ENCODE data around the gene VWA5B2.
A peak's percentile ranks its signal among the peaks of the same experiment; 100 is the strongest.
"Not testable (repeated sequence)": the region's sequence is repeated elsewhere in the genome, so short reads cannot be mapped to it uniquely, and the experiment has no call there.

The VWA5B2 gene

GRCh38 chr3:184261270-184261853 is 32.0 kb downstream of the VWA5B2 start, which contains the start of gene CAMK2N2:
Gene CAMK2N2 (minus strand): TSS chr3:184261553. CDS start chr3:184261285, 268 bp downstream.
- Histone ChIP-seq H3K27me3 (replicated peaks; ENCODE audit: control insufficient read depth, insufficient read depth, low read length) (peaks cover 6% of the 10 kb centered on the region), H3K36me3 (ENCODE audit: control insufficient read depth, insufficient read depth, low read length, severe bottlenecking) (no peaks in the 10 kb centered on the region), H3K4me3 (ENCODE audit: low read length) (peak within 1 kb of the TSS; percentile 74), H3K4me1 (ENCODE audit: control insufficient read depth, insufficient read depth, low read length) (peaks cover 10% of the 10 kb centered on the region), H3K9ac (ENCODE audit: low read length) (no peak within 1 kb of the TSS), H3K9me3 (ENCODE audit: control insufficient read depth, low read length) (no peaks in the 10 kb centered on the region)
- peak; percentile 72 for DNase-seq (ENCODE audit: low read depth)

DNA sequence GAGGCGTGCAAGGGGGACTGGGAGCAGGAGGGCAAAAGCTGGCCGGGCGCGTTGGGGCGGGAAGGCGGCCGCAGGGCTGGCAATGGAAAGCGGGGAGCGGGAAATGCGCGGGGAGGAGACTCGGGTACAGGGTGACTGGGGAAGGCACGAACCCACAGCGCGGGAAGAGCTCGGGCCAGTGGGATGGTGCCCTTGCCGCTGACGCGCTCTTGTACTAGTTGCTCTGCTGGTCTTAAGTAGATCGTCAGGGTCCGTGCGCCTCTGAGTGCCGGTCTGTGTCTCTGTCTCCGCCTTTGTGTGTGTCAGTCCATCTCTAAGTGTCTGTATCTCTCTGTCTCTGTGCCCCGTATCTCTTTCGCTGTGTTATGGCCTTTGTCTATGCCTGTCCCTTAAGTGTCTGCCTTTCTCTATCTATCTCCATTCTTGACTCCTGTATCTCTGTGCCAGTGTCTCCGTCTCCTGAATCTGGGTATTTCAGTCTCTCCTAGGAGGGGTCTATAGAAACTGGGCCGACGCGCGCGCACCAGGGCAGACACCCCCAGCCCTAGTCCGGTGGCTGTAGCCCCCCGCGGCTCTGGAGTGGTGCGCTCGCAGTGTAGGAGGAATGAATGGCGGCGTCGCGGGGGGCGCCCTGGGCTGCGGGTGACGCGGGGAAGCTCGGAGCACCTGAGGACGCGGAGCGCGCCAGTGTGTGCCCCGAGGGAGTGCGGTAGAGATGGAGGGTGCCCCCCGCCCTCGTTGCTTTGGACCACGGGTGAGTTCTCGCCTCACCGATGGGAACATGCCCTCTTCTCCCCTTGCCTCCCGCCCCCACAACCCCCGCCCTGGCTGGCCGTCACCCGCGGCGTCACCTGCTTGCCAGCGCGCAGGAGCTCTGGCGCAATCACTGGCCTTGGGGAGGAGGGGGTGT is 32.7 kb downstream of the VWA5B2 start:
- no peaks in the 10 kb centered on the region for H3K36me3 ChIP-seq (ENCODE audit: control insufficient read depth, insufficient read depth, low read length, severe bottlenecking)
- DNase-seq (ENCODE audit: low read depth): peak; percentile 44
- H3K4me3 ChIP-seq (ENCODE audit: low read length): peak overlapping the region; percentile 74
- H3K27me3 ChIP-seq (replicated peaks; ENCODE audit: control insufficient read depth, insufficient read depth, low read length): peaks cover 6% of the 10 kb centered on the region
- no peaks in the 10 kb centered on the region for H3K9me3 ChIP-seq (ENCODE audit: control insufficient read depth, low read length)
- peaks cover 10% of the 10 kb centered on the region for H3K4me1 ChIP-seq (ENCODE audit: control insufficient read depth, insufficient read depth, low read length)
- H3K9ac ChIP-seq (ENCODE audit: low read length): no peak overlapping the region

DNA sequence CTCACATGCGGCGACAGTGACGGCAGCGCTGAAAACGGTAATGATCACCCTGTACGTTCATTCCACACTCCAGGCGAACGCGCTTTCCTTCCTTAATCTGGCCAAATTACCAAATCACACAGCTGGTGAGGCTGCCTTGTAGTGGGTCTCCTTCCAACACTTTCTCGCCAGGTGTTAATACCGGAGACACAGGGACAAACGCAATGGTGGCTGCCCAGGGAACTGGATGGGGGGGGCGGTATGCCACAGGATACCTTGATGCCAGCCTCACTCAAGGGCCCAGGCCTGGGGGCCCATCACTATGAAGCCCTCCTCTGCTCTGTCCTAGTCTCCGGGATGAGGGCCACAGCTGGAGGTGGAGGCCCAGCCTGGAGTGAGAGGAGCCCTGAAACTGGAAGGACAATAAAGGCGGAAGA is 33.4 kb downstream of the VWA5B2 start:
- peaks cover 6% of the 10 kb centered on the region for H3K27me3 ChIP-seq (replicated peaks; ENCODE audit: control insufficient read depth, insufficient read depth, low read length)
- H3K36me3 ChIP-seq (ENCODE audit: control insufficient read depth, insufficient read depth, low read length, severe bottlenecking): no peaks in the 10 kb centered on the region
- no peaks in the 10 kb centered on the region for H3K9me3 ChIP-seq (ENCODE audit: control insufficient read depth, low read length)
- no peak overlapping the region for H3K9ac ChIP-seq (ENCODE audit: low read length)
- DNase-seq (ENCODE audit: low read depth): no peak
- H3K4me1 ChIP-seq (ENCODE audit: control insufficient read depth, insufficient read depth, low read length): peaks cover 10% of the 10 kb centered on the region
- H3K4me3 ChIP-seq (ENCODE audit: low read length): no peak overlapping the region

DNA sequence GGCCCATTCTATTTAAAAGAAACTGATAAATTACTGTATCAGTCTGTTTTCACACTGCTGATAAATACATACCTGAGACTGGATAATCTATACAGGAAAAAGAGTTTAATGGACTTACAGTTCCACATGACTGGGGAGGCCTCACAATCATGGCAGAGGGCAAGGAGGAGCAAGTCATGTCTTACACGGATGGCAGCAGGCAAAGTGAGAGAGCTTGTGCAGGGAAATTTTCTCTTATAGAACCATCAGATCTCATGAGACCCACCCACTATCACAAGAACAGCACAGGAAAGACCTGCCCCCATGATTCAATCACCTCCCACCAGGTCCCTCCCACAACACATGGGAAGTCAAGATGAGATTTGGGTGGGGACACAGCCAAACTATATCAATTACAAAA is 37.9 kb downstream of the VWA5B2 start:
- H3K36me3 ChIP-seq (ENCODE audit: control insufficient read depth, insufficient read depth, low read length, severe bottlenecking); H3K4me1 ChIP-seq (ENCODE audit: control insufficient read depth, insufficient read depth, low read length): not testable (repeated sequence)
- peaks cover 16% of the 10 kb centered on the region for H3K27me3 ChIP-seq (replicated peaks; ENCODE audit: control insufficient read depth, insufficient read depth, low read length)

DNA sequence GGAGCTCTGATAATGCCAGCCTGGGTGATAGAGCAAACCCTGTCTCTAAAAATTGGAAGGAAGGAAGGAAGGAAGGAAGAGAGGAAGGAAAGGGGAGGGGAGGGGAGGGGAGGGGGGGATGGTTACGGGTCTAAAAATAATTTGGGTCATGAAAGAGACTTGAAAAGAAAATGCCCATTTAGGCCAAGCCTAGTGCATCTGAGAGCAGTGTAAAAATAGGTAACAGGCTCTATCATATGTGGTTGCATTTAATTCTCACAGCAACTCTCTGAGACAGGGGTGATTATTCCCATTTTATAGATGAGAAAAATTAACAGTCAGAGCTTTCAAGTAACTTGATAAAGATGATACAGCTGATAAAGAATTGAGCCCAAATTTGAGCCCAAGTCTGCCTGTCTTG is 42.9 kb downstream of the VWA5B2 start:
- Histone ChIP-seq H3K4me1 (ENCODE audit: control insufficient read depth, insufficient read depth, low read length) (no peaks in the 10 kb centered on the region), H3K36me3 (ENCODE audit: control insufficient read depth, insufficient read depth, low read length, severe bottlenecking) (no peaks in the 10 kb centered on the region), H3K27me3 (replicated peaks; ENCODE audit: control insufficient read depth, insufficient read depth, low read length) (peaks cover 46% of the 10 kb centered on the region), H3K9ac (ENCODE audit: low read length) (no peak overlapping the region), H3K4me3 (ENCODE audit: low read length) (no peak overlapping the region), H3K9me3 (ENCODE audit: control insufficient read depth, low read length) (peaks cover 3% of the 10 kb centered on the region)
- no peak for DNase-seq (ENCODE audit: low read depth)

More for the DNA sequence above, 37.9 kb downstream of the VWA5B2 start:
- not testable (repeated sequence) for H3K9me3 ChIP-seq (ENCODE audit: control insufficient read depth, low read length); DNase-seq (ENCODE audit: low read depth); H3K9ac ChIP-seq (ENCODE audit: low read length); H3K4me3 ChIP-seq (ENCODE audit: low read length)

DNA sequence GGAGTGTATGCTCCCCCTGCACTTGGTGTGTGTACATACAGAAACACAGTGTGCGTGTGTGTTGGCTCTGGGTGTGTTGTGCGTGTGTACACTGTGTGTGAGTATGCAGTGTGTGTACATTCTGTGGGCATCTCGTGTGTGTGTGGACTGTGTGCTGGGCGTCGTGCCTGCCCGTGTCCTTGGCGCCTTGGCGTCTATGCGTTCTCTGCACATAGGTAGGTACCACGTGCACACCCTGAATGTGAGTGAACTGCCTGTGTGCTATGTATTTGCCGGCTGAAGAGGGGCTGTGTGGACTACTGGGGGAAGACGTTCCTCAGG is 46.0 kb downstream of the VWA5B2 start:
- H3K9me3 ChIP-seq (ENCODE audit: control insufficient read depth, low read length): peaks cover 3% of the 10 kb centered on the region
- H3K27me3 ChIP-seq (replicated peaks; ENCODE audit: control insufficient read depth, insufficient read depth, low read length): peaks cover 55% of the 10 kb centered on the region
- H3K4me1 ChIP-seq (ENCODE audit: control insufficient read depth, insufficient read depth, low read length): no peaks in the 10 kb centered on the region
- no peak overlapping the region for H3K4me3 ChIP-seq (ENCODE audit: low read length)
- H3K9ac ChIP-seq (ENCODE audit: low read length): no peak overlapping the region
- no peak for DNase-seq (ENCODE audit: low read depth)
- H3K36me3 ChIP-seq (ENCODE audit: control insufficient read depth, insufficient read depth, low read length, severe bottlenecking): no peaks in the 10 kb centered on the region

GRCh38 chr3:184275961-184276910 is 46.9 kb downstream of the VWA5B2 start, which contains the start of gene ECE2:
Gene ECE2 (plus strand): TSS chr3:184276022. CDS start chr3:184276154, 132 bp downstream.
- Histone ChIP-seq H3K4me1 (ENCODE audit: control insufficient read depth, insufficient read depth, low read length) (no peaks in the 10 kb centered on the region), H3K9ac (ENCODE audit: low read length) (no peak within 1 kb of the TSS), H3K36me3 (ENCODE audit: control insufficient read depth, insufficient read depth, low read length, severe bottlenecking) (no peaks in the 10 kb centered on the region), H3K27me3 (replicated peaks; ENCODE audit: control insufficient read depth, insufficient read depth, low read length) (peaks cover 49% of the 10 kb centered on the region), H3K9me3 (ENCODE audit: control insufficient read depth, low read length) (peaks cover 3% of the 10 kb centered on the region), H3K4me3 (ENCODE audit: low read length) (no peak within 1 kb of the TSS)
- peak; percentile 59 for DNase-seq (ENCODE audit: low read depth)

DNA sequence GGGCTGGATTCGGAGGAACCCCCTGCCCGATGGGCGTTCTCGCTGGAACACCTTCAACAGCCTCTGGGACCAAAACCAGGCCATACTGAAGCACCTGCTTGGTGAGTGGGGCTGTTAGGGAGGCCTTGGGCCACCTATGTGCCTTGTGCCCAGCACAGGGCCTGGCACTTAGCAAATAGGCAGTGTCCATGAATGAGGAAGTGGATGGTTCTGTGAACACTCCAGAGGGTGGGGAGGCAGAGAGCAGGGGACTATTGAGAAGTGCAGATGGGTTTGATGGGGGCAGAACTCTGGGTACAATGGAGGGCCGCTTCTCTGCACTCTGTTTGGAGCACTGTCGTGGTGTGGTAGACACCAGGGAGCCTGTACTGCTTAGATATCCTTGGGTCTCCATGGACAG is 48.0 kb downstream of the VWA5B2 start:
- Histone ChIP-seq H3K27me3 (replicated peaks; ENCODE audit: control insufficient read depth, insufficient read depth, low read length) (peaks cover 48% of the 10 kb centered on the region), H3K4me3 (ENCODE audit: low read length) (no peak overlapping the region), H3K9ac (ENCODE audit: low read length) (no peak overlapping the region)

GRCh38 chr3:184282941-184283340 is 53.6 kb downstream of the VWA5B2 start:
- Histone ChIP-seq H3K4me3 (ENCODE audit: low read length) (no peak overlapping the region), H3K9ac (ENCODE audit: low read length) (no peak overlapping the region), H3K4me1 (ENCODE audit: control insufficient read depth, insufficient read depth, low read length) (no peaks in the 10 kb centered on the region), H3K36me3 (ENCODE audit: control insufficient read depth, insufficient read depth, low read length, severe bottlenecking) (no peaks in the 10 kb centered on the region), H3K27me3 (replicated peaks; ENCODE audit: control insufficient read depth, insufficient read depth, low read length) (peaks cover 22% of the 10 kb centered on the region), H3K9me3 (ENCODE audit: control insufficient read depth, low read length) (peaks cover 11% of the 10 kb centered on the region)
- DNase-seq (ENCODE audit: low read depth): no peak

More for the DNA sequence above, 48.0 kb downstream of the VWA5B2 start:
- peaks cover 7% of the 10 kb centered on the region for H3K9me3 ChIP-seq (ENCODE audit: control insufficient read depth, low read length)
- H3K4me1 ChIP-seq (ENCODE audit: control insufficient read depth, insufficient read depth, low read length): no peaks in the 10 kb centered on the region
- no peaks in the 10 kb centered on the region for H3K36me3 ChIP-seq (ENCODE audit: control insufficient read depth, insufficient read depth, low read length, severe bottlenecking)
- DNase-seq (ENCODE audit: low read depth): no peak

- Histone ChIP-seq H3K4me3 (ENCODE audit: low read length) (no peak overlapping the region), H3K4me1 (ENCODE audit: control insufficient read depth, insufficient read depth, low read length) (no peaks in the 10 kb centered on the region), H3K36me3 (ENCODE audit: control insufficient read depth, insufficient read depth, low read length, severe bottlenecking) (no peaks in the 10 kb centered on the region), H3K27me3 (replicated peaks; ENCODE audit: control insufficient read depth, insufficient read depth, low read length) (peaks cover 17% of the 10 kb centered on the region), H3K9me3 (ENCODE audit: control insufficient read depth, low read length) (peaks cover 11% of the 10 kb centered on the region), H3K9ac (ENCODE audit: low read length) (no peak overlapping the region)
- no peak for DNase-seq (ENCODE audit: low read depth)
Observed at GRCh38 chr3:184283681-184284080, 54.3 kb downstream of the VWA5B2 start.

DNA sequence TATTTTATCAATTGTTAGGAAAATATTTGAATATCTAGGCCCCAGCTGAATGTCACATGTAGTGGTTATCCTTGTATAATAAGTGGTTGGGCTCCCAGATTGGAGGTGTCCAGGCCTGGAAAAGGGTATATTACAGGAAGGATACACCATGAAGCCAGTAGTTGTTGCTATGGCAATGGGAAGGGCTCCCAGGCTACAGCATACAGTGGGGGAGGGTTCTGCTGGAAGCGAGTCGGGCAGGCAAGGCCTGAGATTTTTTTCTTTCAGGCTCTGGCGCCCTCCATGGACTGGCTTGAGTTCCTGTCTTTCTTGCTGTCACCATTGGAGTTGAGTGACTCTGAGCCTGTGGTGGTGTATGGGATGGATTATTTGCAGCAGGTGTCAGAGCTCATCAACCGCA is 55.3 kb downstream of the VWA5B2 start:
- peaks cover 16% of the 10 kb centered on the region for H3K27me3 ChIP-seq (replicated peaks; ENCODE audit: control insufficient read depth, insufficient read depth, low read length)
- H3K36me3 ChIP-seq (ENCODE audit: control insufficient read depth, insufficient read depth, low read length, severe bottlenecking): no peaks in the 10 kb centered on the region
- no peak overlapping the region for H3K9ac ChIP-seq (ENCODE audit: low read length)
- H3K4me1 ChIP-seq (ENCODE audit: control insufficient read depth, insufficient read depth, low read length): no peaks in the 10 kb centered on the region
- no peak overlapping the region for H3K4me3 ChIP-seq (ENCODE audit: low read length)
- DNase-seq (ENCODE audit: low read depth): peak; percentile 67
- H3K9me3 ChIP-seq (ENCODE audit: control insufficient read depth, low read length): peaks cover 11% of the 10 kb centered on the region

Data from adipocyte (in vitro differentiated cells).